ENCODE data around the gene DNAJC7. TPM values are rescaled to one million over a fixed set of nuclear protein-coding genes. Genes with fewer than 3 reads are reported as not detected.

DNAJC7 gene
- polyA plus RNA-seq, 1 of the 3 experiments (the other 2 are of a cell fraction), result 38.8 TPM

DNA sequence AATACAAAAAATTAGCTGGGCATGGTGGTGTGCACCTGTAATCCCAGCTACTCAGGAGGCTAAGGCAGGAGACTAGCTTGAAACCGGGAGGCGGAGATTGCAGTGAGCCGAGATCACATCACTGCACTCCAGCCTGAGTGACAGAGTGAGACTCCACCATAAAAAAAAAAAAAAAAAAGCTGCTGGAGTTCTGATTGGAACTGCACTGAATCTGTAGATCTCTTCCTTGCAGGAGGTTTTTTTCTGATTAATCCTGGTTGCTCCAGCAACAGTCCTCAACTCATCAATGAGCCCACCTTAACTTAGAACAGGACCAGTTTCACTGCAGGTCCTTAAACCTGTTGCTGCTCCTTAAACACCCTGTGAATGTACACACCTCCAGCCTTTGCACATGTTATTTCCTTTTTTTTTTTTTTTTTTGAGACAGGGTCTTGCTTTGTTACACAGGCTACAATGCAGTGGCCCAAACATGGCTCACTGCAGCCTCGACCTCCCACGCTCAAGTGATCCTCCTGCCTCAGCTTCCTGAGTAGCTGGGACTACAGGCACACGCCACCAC lies 88.5 kb downstream of the DNAJC7 start:
- Histone ChIP-seq H3K9me2 (no peaks in the 10 kb centered on the region), H3F3A (replicated peaks; ENCODE audit: insufficient read depth) (peaks cover 6% of the 10 kb centered on the region), H3K9me3 (no peaks in the 10 kb centered on the region), H2AFZ (ENCODE audit: low read depth) (peak overlapping the region; percentile 77; the same call in 1 of the 2 replicates), H3K4me1 (ENCODE audit: control insufficient read depth in 1 of 2, insufficient read depth in 2 of 2, low read depth in 1 of 2, low read length in 1 of 2) (peaks cover 0 to 10% of the 10 kb centered on the region in 2 experiments; a peak in 3 of 4 replicates), H3K79me2 (ENCODE audit: insufficient read depth) (peaks cover 4% of the 10 kb centered on the region), H3K9ac (no peak overlapping the region), H3K36me3 (replicated peaks in 1 of 2; ENCODE audit: control insufficient read depth in 1 of 2, insufficient read depth in 2 of 2, low read length in 1 of 2) (no peaks in the 10 kb centered on the region), H3K27me3 (ENCODE audit: insufficient read depth) (no peaks in the 10 kb centered on the region), H3K27ac (ENCODE audit: low read depth in 2 of 2, low read length in 1 of 2) (peak overlapping the region in 1 of 2 experiments; percentile 81; a peak in 1 of 4 replicates), H3K4me3 (ENCODE audit: low read depth in 2 of 2, low read length in 1 of 2) (no peak overlapping the region), H3K4me2 (peak overlapping the region; percentile 78), H4K20me1 (ENCODE audit: insufficient read depth) (no peaks in the 10 kb centered on the region)
- no peak for DNase-seq
- ChIA-PET CTCF (interaction anchor here (0.7 to 1.1 kb wide), 3 partner anchors 35 to 127 kb away, joined by 3 to 4 read pairs (median 3); no protein-coding TSS in a partner anchor), POLR2A (no interaction called here)
- 82% methylated on average over 6 of the region's 6 CpGs for WGBS (ENCODE audit: low lambda C conversion rate)
- TF ChIP-seq GABPA (IDR thresholded peaks at IDR 0.05; ENCODE audit: low read depth) (no peak), ZBTB33 (IDR thresholded peaks at IDR 0.05; ENCODE audit: borderline replicate concordance, low read depth) (no peak), FOSL2 (IDR thresholded peaks at IDR 0.05; ENCODE audit: borderline replicate concordance, low read depth) (no peak), MEF2A (IDR thresholded peaks at IDR 0.05; ENCODE audit: borderline replicate concordance, low read depth) (no peak), EP300 (IDR thresholded peaks at IDR 0.05; ENCODE audit: borderline replicate concordance in 1 of 2, low read depth in 1 of 2, low read length in 1 of 2) (no peak), NFIC (IDR thresholded peaks at IDR 0.05; ENCODE audit: borderline replicate concordance) (no peak), TEAD4 (IDR thresholded peaks at IDR 0.05; ENCODE audit: borderline replicate concordance, insufficient read depth) (no peak), RXRA (IDR thresholded peaks at IDR 0.05; ENCODE audit: borderline replicate concordance, low read depth) (no peak), SMC3 (IDR thresholded peaks at IDR 0.05; ENCODE audit: low read depth, low read length) (no peak), RFX5 (IDR thresholded peaks at IDR 0.05; ENCODE audit: low read length) (no peak), FOXM1 (IDR thresholded peaks at IDR 0.05; ENCODE audit: low read depth) (no peak), FOXJ3 (CRISPR knock-in tag; IDR thresholded peaks at IDR 0.05) (no peak), TAF1 (IDR thresholded peaks at IDR 0.05; ENCODE audit: borderline replicate concordance, low read depth, low read length) (no peak), USF1 (IDR thresholded peaks at IDR 0.05; ENCODE audit: borderline replicate concordance, low read depth) (no peak)

Other genes starting within 250 kb of the DNAJC7 start
- 9.3 and 13.0 TPM in 2 replicates for gene JUP, start 230.7 kb downstream of the DNAJC7 start, polyA plus RNA-seq (2012; rRNA removed)
- 55.5 and 88.3 TPM in 2 replicates for gene P3H4, start 205.5 kb downstream of the DNAJC7 start, polyA plus RNA-seq (2012; rRNA removed)
- 360 and 377 TPM in 2 replicates for gene FKBP10, start 204.4 kb downstream of the DNAJC7 start, polyA plus RNA-seq (2012; rRNA removed)
- 87.4 and 98.0 TPM in 2 replicates for gene NT5C3B, start 181.2 kb downstream of the DNAJC7 start, polyA plus RNA-seq (2012; rRNA removed)
- 0.02 and 0.03 TPM in 2 replicates for gene KLHL10, start 179.6 kb downstream of the DNAJC7 start, polyA plus RNA-seq (2012; rRNA removed)
- gene KLHL11, start 152.0 kb downstream of the DNAJC7 start, polyA plus RNA-seq (2012; rRNA removed), result 2.6 and 3.0 TPM in 2 replicates
- 161 and 163 TPM in 2 replicates for gene ACLY, start 98.5 kb downstream of the DNAJC7 start, polyA plus RNA-seq (2012; rRNA removed)
- gene ODAD4, start 86.8 kb downstream of the DNAJC7 start, polyA plus RNA-seq (2012; rRNA removed), result 1.1 and 1.6 TPM in 2 replicates
- gene CNP, start 50.6 kb downstream of the DNAJC7 start, polyA plus RNA-seq (2012; rRNA removed), result 44.8 and 54.8 TPM in 2 replicates
- 89.8 and 91.8 TPM in 2 replicates for gene NKIRAS2, start 2.7 kb upstream of the DNAJC7 start, polyA plus RNA-seq (2012; rRNA removed)
- 0.44 and 0.52 TPM in 2 replicates for gene C17orf113, start 33.2 kb upstream of the DNAJC7 start, polyA plus RNA-seq (2012; rRNA removed)
- gene ZNF385C, start 81.0 kb upstream of the DNAJC7 start, polyA plus RNA-seq (2012; rRNA removed), result 0.05 and 0.13 TPM in 2 replicates
- 1.2 and 1.6 TPM in 2 replicates for gene DHX58, start 95.3 kb upstream of the DNAJC7 start, polyA plus RNA-seq (2012; rRNA removed)
- gene KAT2A, start 103.9 kb upstream of the DNAJC7 start, polyA plus RNA-seq (2012; rRNA removed), result 45.1 and 58.6 TPM in 2 replicates
- gene HSPB9, start 105.4 kb upstream of the DNAJC7 start, polyA plus RNA-seq (2012; rRNA removed), result 0.03 and 0.05 TPM in 2 replicates
- gene RAB5C, start 137.6 kb upstream of the DNAJC7 start, polyA plus RNA-seq (2012; rRNA removed), result 257 and 285 TPM in 2 replicates
- gene KCNH4, start 163.7 kb upstream of the DNAJC7 start, polyA plus RNA-seq (2012; rRNA removed), result 0.46 and 0.57 TPM in 2 replicates
- not detected in 2 replicates for gene HCRT, start 168.0 kb upstream of the DNAJC7 start, polyA plus RNA-seq (2012; rRNA removed)
- 15.8 and 18.0 TPM in 2 replicates for gene GHDC, start 177.1 kb upstream of the DNAJC7 start, polyA plus RNA-seq (2012; rRNA removed)